ENCODE measurements around the gene HMG20B. TPM values are rescaled to one million over a fixed set of nuclear protein-coding genes. Genes with fewer than 3 reads are reported as not detected.
"Not testable (repeated sequence)": the region's sequence is repeated elsewhere in the genome, so short reads cannot be mapped to it uniquely, and the experiment has no call there.

The HMG20B gene
- total RNA-seq, 1 donor from 2014 or later: 37.4 TPM

- FAIRE-seq: no peak
- Histone ChIP-seq H3K36me3 (ENCODE audit: control insufficient read depth, insufficient read depth, low read length) (no peaks in the 10 kb centered on the region), H3K27me3 (ENCODE audit: control insufficient read depth, insufficient read depth, low read length) (no peaks in the 10 kb centered on the region), H3K4me3 (ENCODE audit: low read depth, low read length) (no peak overlapping the region)
- no peak for TF ChIP-seq CTCF (IDR thresholded peaks at IDR 0.05; ENCODE audit: insufficient read depth, low read length, severe bottlenecking)
- no peak for DNase-seq (ENCODE audit: low read depth)
Observed at GRCh38 chr19:3565139-3565538, 7.6 kb upstream of the HMG20B start.

GRCh38 chr19:3570042-3570441 is 2.7 kb upstream of the HMG20B start:
- not testable (repeated sequence) for DNase-seq (ENCODE audit: low read depth); FAIRE-seq; H3K36me3 ChIP-seq (ENCODE audit: control insufficient read depth, insufficient read depth, low read length); H3K27me3 ChIP-seq (ENCODE audit: control insufficient read depth, insufficient read depth, low read length); H3K4me3 ChIP-seq (ENCODE audit: low read depth, low read length)

GRCh38 chr19:3570606-3571011 is 2.1 kb upstream of the HMG20B start:
- no peaks in the 10 kb centered on the region for H3K27me3 ChIP-seq (ENCODE audit: control insufficient read depth, insufficient read depth, low read length)
- no peak for DNase-seq (ENCODE audit: low read depth)
- no peak overlapping the region for H3K4me3 ChIP-seq (ENCODE audit: low read depth, low read length)
- FAIRE-seq: no peak
- H3K36me3 ChIP-seq (ENCODE audit: control insufficient read depth, insufficient read depth, low read length): peaks cover 2% of the 10 kb centered on the region
- no peak for TF ChIP-seq CTCF (IDR thresholded peaks at IDR 0.05; ENCODE audit: insufficient read depth, low read length, severe bottlenecking)

GRCh38 chr19:3572132-3572854 is 451 bp upstream of the HMG20B start:
- no peak for TF ChIP-seq CTCF (IDR thresholded peaks at IDR 0.05; ENCODE audit: insufficient read depth, low read length, severe bottlenecking)
- FAIRE-seq: no peak
- Histone ChIP-seq H3K4me3 (ENCODE audit: low read depth, low read length) (peak overlapping the region; percentile 36), H3K27me3 (ENCODE audit: control insufficient read depth, insufficient read depth, low read length) (no peaks in the 10 kb centered on the region), H3K36me3 (ENCODE audit: control insufficient read depth, insufficient read depth, low read length) (peaks cover 6% of the 10 kb centered on the region)
- peak; percentile 98 for DNase-seq (ENCODE audit: low read depth)

GRCh38 chr19:3573162-3573857 is 566 bp downstream of the HMG20B start:
- H3K36me3 ChIP-seq (ENCODE audit: control insufficient read depth, insufficient read depth, low read length): peaks cover 6% of the 10 kb centered on the region
- H3K4me3 ChIP-seq (ENCODE audit: low read depth, low read length): peak overlapping the region; percentile 92
- DNase-seq (ENCODE audit: low read depth) (no peak), FAIRE-seq (no peak)
- TF ChIP-seq CTCF (IDR thresholded peaks at IDR 0.05; ENCODE audit: insufficient read depth, low read length, severe bottlenecking): no peak
- H3K27me3 ChIP-seq (ENCODE audit: control insufficient read depth, insufficient read depth, low read length): no peaks in the 10 kb centered on the region

GRCh38 chr19:3573858-3574637 is 1.3 kb downstream of the HMG20B start:
- Histone ChIP-seq H3K4me3 (ENCODE audit: low read depth, low read length) (peak overlapping the region; percentile 92), H3K36me3 (ENCODE audit: control insufficient read depth, insufficient read depth, low read length) (peaks cover 8% of the 10 kb centered on the region), H3K27me3 (ENCODE audit: control insufficient read depth, insufficient read depth, low read length) (no peaks in the 10 kb centered on the region)
- no peak for FAIRE-seq
- peak; percentile 90 for DNase-seq (ENCODE audit: low read depth)
- no peak for TF ChIP-seq CTCF (IDR thresholded peaks at IDR 0.05; ENCODE audit: insufficient read depth, low read length, severe bottlenecking)
